ENCODE results near the gene LRP1B.

DNA sequence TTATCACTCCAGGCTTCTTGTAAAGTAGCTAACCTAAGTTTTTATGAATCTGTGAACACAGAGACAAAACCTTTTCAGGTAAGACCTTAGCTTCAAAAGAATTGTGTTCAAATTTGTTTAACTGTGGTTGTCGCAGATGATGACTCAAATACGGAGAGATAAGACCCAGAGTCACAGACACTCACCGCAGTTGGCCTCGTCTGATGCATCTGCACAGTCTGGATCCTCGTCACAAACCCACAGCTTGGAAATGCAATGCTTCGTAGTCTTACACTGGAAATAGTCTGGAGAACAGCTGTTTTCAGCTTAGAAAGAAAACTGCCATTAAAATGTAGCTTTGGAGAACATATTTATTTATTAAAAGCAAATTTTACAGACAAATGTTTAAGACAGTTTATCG, 1688.5 kb downstream of the LRP1B start:
- TF ChIP-seq SIN3A (IDR thresholded peaks at IDR 0.05; ENCODE audit: borderline replicate concordance, insufficient read depth, low read length) (no peak), POLR2AphosphoS5 (IDR thresholded peaks at IDR 0.05; ENCODE audit: low read depth, low read length) (no peak)

All from PFSK-1 (cell line).